Measurements from ENCODE around the gene ADAM12.

Gene ADAM12

DNA sequence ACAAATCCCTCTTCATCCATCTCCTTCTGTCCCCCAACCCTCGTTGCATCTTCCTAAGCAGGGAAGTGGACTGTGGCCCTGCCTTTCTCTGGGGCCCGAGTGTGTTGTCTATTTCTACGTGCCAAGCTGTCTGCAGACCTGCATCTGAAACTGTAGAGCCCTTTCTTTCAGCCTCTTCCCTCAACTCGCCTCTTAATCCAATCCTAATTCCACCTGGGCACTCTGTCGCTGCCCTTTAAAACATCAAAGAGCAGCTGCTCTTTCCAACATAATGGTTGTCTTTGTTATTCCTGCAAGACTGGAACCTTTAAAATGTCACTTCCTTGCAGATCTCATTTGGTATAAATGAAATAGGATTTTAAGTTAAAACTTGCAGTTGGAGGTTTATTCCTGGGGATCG is 21.5 kb upstream of the ADAM12 start:
- Histone ChIP-seq H3K27ac (no peak overlapping the region), H3K4me1 (ENCODE audit: control insufficient read depth in 1 of 2, insufficient read depth in 1 of 2, low read depth in 1 of 2, low read length in 1 of 2) (no peaks in the 10 kb centered on the region), H3K36me3 (no peaks in the 10 kb centered on the region), H3K4me3 (ENCODE audit: low read depth in 1 of 2, low read length in 1 of 2) (no peak overlapping the region), H3K27me3 (peaks cover 8% of the 10 kb centered on the region), H3K9me3 (no peaks in the 10 kb centered on the region)
- TF ChIP-seq, protein P1, sequence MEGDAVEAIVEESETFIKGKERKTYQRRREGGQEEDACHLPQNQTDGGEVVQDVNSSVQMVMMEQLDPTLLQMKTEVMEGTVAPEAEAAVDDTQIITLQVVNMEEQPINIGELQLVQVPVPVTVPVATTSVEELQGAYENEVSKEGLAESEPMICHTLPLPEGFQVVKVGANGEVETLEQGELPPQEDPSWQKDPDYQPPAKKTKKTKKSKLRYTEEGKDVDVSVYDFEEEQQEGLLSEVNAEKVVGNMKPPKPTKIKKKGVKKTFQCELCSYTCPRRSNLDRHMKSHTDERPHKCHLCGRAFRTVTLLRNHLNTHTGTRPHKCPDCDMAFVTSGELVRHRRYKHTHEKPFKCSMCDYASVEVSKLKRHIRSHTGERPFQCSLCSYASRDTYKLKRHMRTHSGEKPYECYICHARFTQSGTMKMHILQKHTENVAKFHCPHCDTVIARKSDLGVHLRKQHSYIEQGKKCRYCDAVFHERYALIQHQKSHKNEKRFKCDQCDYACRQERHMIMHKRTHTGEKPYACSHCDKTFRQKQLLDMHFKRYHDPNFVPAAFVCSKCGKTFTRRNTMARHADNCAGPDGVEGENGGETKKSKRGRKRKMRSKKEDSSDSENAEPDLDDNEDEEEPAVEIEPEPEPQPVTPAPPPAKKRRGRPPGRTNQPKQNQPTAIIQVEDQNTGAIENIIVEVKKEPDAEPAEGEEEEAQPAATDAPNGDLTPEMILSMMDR (IDR thresholded peaks at IDR 0.05): no peak

DNA sequence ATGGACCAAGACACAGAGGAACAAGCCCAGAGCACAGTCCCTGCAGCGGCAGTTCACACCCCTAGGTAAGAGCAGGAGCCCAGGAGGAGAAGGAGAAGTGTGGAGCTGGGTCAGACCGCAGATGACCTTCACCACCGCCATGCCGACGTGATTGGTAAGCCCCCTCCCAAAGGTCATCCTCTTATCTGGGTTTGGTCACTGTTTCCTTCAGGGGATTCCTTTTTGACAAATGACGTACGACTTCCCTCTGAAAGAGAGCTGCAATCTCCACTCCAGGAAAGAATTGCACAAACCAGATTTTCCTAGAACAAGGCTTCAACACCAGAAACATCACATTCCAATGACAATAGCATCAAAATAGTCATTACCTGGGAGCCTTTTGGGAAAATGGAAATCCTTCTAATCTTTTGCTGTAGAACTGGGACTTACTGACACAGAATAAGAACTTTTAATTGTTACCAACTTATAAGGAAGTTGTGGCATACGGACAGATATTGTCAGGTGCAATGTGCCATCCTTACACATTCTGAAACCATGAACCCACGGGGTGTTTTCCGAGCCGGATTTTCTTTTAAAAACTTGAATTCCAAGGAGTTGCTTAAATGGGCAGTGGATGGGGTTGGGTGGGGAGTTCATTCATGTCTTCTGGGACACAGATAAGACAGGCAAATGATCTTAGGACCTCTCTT is 20.8 kb upstream of the ADAM12 start:
- H3K4me3 ChIP-seq (ENCODE audit: low read depth in 1 of 2, low read length in 1 of 2): no peak overlapping the region
- peaks cover 8% of the 10 kb centered on the region for H3K27me3 ChIP-seq
- H3K4me1 ChIP-seq (ENCODE audit: control insufficient read depth in 1 of 2, insufficient read depth in 1 of 2, low read depth in 1 of 2, low read length in 1 of 2): no peaks in the 10 kb centered on the region
- TF ChIP-seq, protein P1 (IDR thresholded peaks at IDR 0.05): no peak
- no peaks in the 10 kb centered on the region for H3K36me3 ChIP-seq
- H3K27ac ChIP-seq: no peak overlapping the region
- no peaks in the 10 kb centered on the region for H3K9me3 ChIP-seq

DNA sequence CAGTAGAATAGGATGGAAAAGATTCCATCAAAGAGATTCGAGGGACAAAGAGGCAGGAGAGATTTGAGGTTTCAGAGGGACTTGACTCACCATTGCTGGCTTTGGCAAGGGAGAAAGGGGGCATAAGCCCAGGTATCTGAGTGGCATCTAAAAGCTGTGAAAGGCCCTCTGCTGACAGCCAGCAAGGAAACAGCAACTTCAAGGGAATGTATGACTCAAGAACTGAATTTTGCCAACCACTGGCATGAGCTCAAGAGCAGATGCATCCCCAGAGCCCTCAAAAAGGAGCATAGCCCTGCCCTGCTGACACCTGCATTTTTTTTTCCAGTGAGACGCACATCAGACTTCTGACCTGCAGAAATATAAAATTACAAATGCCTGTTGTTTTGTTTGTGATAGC is 19.6 kb upstream of the ADAM12 start:
- H3K4me1 ChIP-seq (ENCODE audit: control insufficient read depth in 1 of 2, insufficient read depth in 1 of 2, low read depth in 1 of 2, low read length in 1 of 2): no peaks in the 10 kb centered on the region
- TF ChIP-seq, protein P1 (IDR thresholded peaks at IDR 0.05): no peak
- no peak overlapping the region for H3K4me3 ChIP-seq (ENCODE audit: low read depth in 1 of 2, low read length in 1 of 2)
- no peak overlapping the region for H3K27ac ChIP-seq
- no peaks in the 10 kb centered on the region for H3K36me3 ChIP-seq
- H3K27me3 ChIP-seq: peaks cover 8% of the 10 kb centered on the region
- no peaks in the 10 kb centered on the region for H3K9me3 ChIP-seq

- Histone ChIP-seq H3K9me3 (no peaks in the 10 kb centered on the region), H3K4me1 (ENCODE audit: control insufficient read depth in 1 of 2, insufficient read depth in 1 of 2, low read depth in 1 of 2, low read length in 1 of 2) (no peaks in the 10 kb centered on the region), H3K36me3 (no peaks in the 10 kb centered on the region), H3K4me3 (ENCODE audit: low read depth in 1 of 2, low read length in 1 of 2) (no peak overlapping the region), H3K27me3 (peaks cover 8% of the 10 kb centered on the region), H3K27ac (no peak overlapping the region)
- TF ChIP-seq, protein P1 (IDR thresholded peaks at IDR 0.05): no peak
These were observed 17.0 kb upstream of the ADAM12 start for GRCh38 chr10:126405239-126405775.

GRCh38 chr10:126402721-126403695 is 14.7 kb upstream of the ADAM12 start:
- TF ChIP-seq, protein P1 (IDR thresholded peaks at IDR 0.05): no peak
- no peak overlapping the region for H3K4me3 ChIP-seq (ENCODE audit: low read depth in 1 of 2, low read length in 1 of 2)
- no peaks in the 10 kb centered on the region for H3K27me3 ChIP-seq
- H3K9me3 ChIP-seq: no peaks in the 10 kb centered on the region
- H3K36me3 ChIP-seq: no peaks in the 10 kb centered on the region
- no peak overlapping the region for H3K27ac ChIP-seq
- H3K4me1 ChIP-seq (ENCODE audit: control insufficient read depth in 1 of 2, insufficient read depth in 1 of 2, low read depth in 1 of 2, low read length in 1 of 2): no peaks in the 10 kb centered on the region

Data from neutrophil (primary cell).